A549 (cell line): ENCODE data around the gene MEF2B. TPM values are rescaled to one million over a fixed set of nuclear protein-coding genes. Genes with fewer than 3 reads are reported as not detected.

Experiments
- ATAC-seq, 2 experiments: fragments of 200-7000 bp in 1 of 2; fragments of >200 bp in 1 of 2; cut with Nextera tagmentation in 1 of 2; cut with Tn5 transposase in 1 of 2; 3 replicates each; pipeline versions ENCODE4 v1.8.0 to v1.9.1; 2018 to 2020; ENCODE audit warnings: mild to moderate bottlenecking in 1 of 2, moderate library complexity in 1 of 2
- CTCF ChIA-PET: fragments of 300-600 bp; sonication (Branson Sonifier 250); formaldehyde crosslinking; extraction: SDS; loops from one replicate; lab custom pipeline; 2021; ENCODE audit warnings: antibody characterized with exemption, inconsistent platforms; lab: Yijun Ruan, JAX
- POLR2A ChIA-PET: fragments of 350-600 bp; formaldehyde crosslinking; extraction: SDS; loops from one replicate; lab custom pipeline; 2021; ENCODE audit warnings: antibody characterized with exemption, inconsistent platforms; lab: Yijun Ruan, JAX
- DNase-seq, 2 experiments: peaks; one replicate each; pipeline versions ENCODE4 v3.0.0 to v3.0.0-alpha.2; 2011 to 2016; ENCODE audit warnings: low read depth in 1 of 2, low spot score in 1 of 2
- FAIRE-seq: peaks from 2 replicates; lab custom pipeline; 2011; peaks lifted over from hg19 to GRCh38; lab: Jason Lieb, UNC
- H3K27ac ChIP-seq, 2 experiments: fragments of >200 bp; sonication (Bioruptor Twin); formaldehyde crosslinking; 3 replicates each; pipeline ENCODE4 v1.5.1; 2016 to 2017
- H3K4me1 ChIP-seq: fragments of >200 bp; sonication (Bioruptor Twin); formaldehyde crosslinking; 3 replicates; pipeline ENCODE4 v1.6.1; 2016
- H3K4me2 ChIP-seq: fragments of >200 bp; sonication (Bioruptor Twin); formaldehyde crosslinking; 3 replicates; pipeline ENCODE4 v1.6.1; 2016
- H3K4me3 ChIP-seq: fragments of >200 bp; sonication (Bioruptor Twin); formaldehyde crosslinking; 3 replicates; pipeline ENCODE4 v1.5.1; 2016
- H3K9me3 ChIP-seq: fragments of >200 bp; sonication (Bioruptor Twin); formaldehyde crosslinking; 3 replicates; pipeline ENCODE4 v1.6.1; 2016
- CBX2 ChIP-seq: fragments of 200-600 bp; sonication (generic); IDR thresholded peaks from 2 replicates; pipeline ENCODE4 v1.6.1; 2016; ENCODE audit warnings: low read depth, mild to moderate bottlenecking, borderline replicate concordance
- CEBPB ChIP-seq, 2 experiments: fragments of >200 bp in 1 of 2; sonication (Bioruptor Twin) in 1 of 2; formaldehyde crosslinking in 1 of 2; IDR thresholded peaks; 2 replicates each; pipeline ENCODE4 v1.6.1; 2012 to 2016
- CHD2 ChIP-seq: fragments of 150-350 bp; IDR thresholded peaks from 2 replicates; pipeline ENCODE4 v1.6.1; 2014; ENCODE audit warnings: low read length; ENCODE audit not compliant: partially characterized antibody
- FOSL2 ChIP-seq, 2 experiments: fragments of 450-650 bp in 1 of 2; fragments of >200 bp in 1 of 2; sonication (Bioruptor Twin) in 1 of 2; formaldehyde crosslinking; IDR thresholded peaks; 2 replicates each; pipeline versions ENCODE4 v1.5.0 to v1.6.1; 2016 to 2020; ENCODE audit warnings: mild to moderate bottlenecking in 1 of 2, moderate library complexity in 1 of 2
- FOXS1 ChIP-seq: fragments of 250-450 bp; sonication (Bioruptor Pico); IDR thresholded peaks from 2 replicates; pipeline ENCODE4 v1.5.0; 2020; ENCODE audit warnings: mild to moderate bottlenecking, moderate library complexity
- HDAC2 ChIP-seq: fragments of 200-600 bp; sonication (generic); IDR thresholded peaks from 2 replicates; pipeline ENCODE4 v1.6.1; 2016
- JUN ChIP-seq, 2 experiments: fragments of >200 bp; sonication (Bioruptor Twin); formaldehyde crosslinking; IDR thresholded peaks; 2 replicates in 1 of 2; 3 replicates in 1 of 2; pipeline ENCODE4 v1.6.1; 2016 to 2017
- JUNB ChIP-seq: fragments of >200 bp; sonication (Bioruptor Twin); formaldehyde crosslinking; IDR thresholded peaks from 2 replicates; pipeline ENCODE4 v1.6.1; 2016
- MYC ChIP-seq: IDR thresholded peaks from 2 replicates; pipeline ENCODE4 v1.6.1; 2012; ENCODE audit warnings: mild to moderate bottlenecking, inconsistent platforms, low read length, improper control_type of control experiment, borderline replicate concordance
- NR3C1 ChIP-seq: fragments of >200 bp; sonication (Bioruptor Twin); formaldehyde crosslinking; IDR thresholded peaks from 3 replicates; pipeline ENCODE4 v1.6.1; 2017
- PHF8 ChIP-seq: fragments of 200-600 bp; sonication (generic); IDR thresholded peaks from 2 replicates; pipeline ENCODE4 v1.6.1; 2016; ENCODE audit warnings: low read depth, mild to moderate bottlenecking, antibody characterized with exemption, moderate library complexity, borderline replicate concordance
- POLR2A ChIP-seq: IDR thresholded peaks from 2 replicates; pipeline ENCODE4 v1.6.1; 2012; ENCODE audit warnings: mild to moderate bottlenecking, low read length
- POLR2AphosphoS2 ChIP-seq: conservative IDR thresholded peaks from 2 replicates; pipeline ENCODE4 v1.6.1; 2012; ENCODE audit warnings: low read length, improper control_type of control experiment, inconsistent platforms
- RCOR1 ChIP-seq: fragments of 150-350 bp; IDR thresholded peaks from 2 replicates; pipeline ENCODE4 v1.6.1; 2014; ENCODE audit warnings: antibody characterized with exemption, low read length, low read depth
- RFX5 ChIP-seq: fragments of 450-650 bp; IDR thresholded peaks from 2 replicates; pipeline ENCODE4 v1.7.1; 2014; ENCODE audit warnings: antibody characterized with exemption, mild to moderate bottlenecking, moderate library complexity
- TFCP2L1 ChIP-seq: fragments of 250-450 bp; sonication (Bioruptor Pico); IDR thresholded peaks from 2 replicates; pipeline ENCODE4 v1.5.0; 2021; ENCODE audit warnings: mild to moderate bottlenecking
- TP53 ChIP-seq: fragments of 250-450 bp; sonication (Bioruptor Pico); IDR thresholded peaks from 2 replicates; pipeline ENCODE4 v1.5.0; 2021; ENCODE audit warnings: mild to moderate bottlenecking, moderate library complexity
- ZC3H11A ChIP-seq: fragments of 450-650 bp; IDR thresholded peaks from 2 replicates; pipeline ENCODE4 v1.6.1; 2014; ENCODE audit warnings: antibody characterized with exemption, mild to moderate bottlenecking
- ZFP36 ChIP-seq: fragments of 450-650 bp; IDR thresholded peaks from 2 replicates; pipeline ENCODE4 v1.6.1; 2014; ENCODE audit warnings: borderline replicate concordance; ENCODE audit not compliant: partially characterized antibody
- ZSCAN20 ChIP-seq: fragments of 250-450 bp; sonication (Bioruptor Pico); IDR thresholded peaks from 2 replicates; pipeline ENCODE4 v1.8.0; 2022; ENCODE audit warnings: mild to moderate bottlenecking, moderate library complexity
- whole genome bisulfite sequencing: methylation state at CpG from one replicate; pipeline ENCODE4 v1.1.6; 2017; ENCODE audit errors: missing lambda C conversion rate; 5-methylcytosine and 5-hydroxymethylcytosine counted together
- polyA plus RNA-seq, 4 experiments: library from polyadenylated mRNA; depleted of rRNA in 3 of 4; stranded (reverse); fragments of >200 nt; fragmentation: RNase III in 1 of 4; extraction: RNeasy Plus Mini Kit Qiagen cat#74134 plus additional on column Dnase treatment in 1 of 4; gene quantifications; 2 replicates in 3 of 4; 3 replicates in 1 of 4; pipeline ENCODE4 v1.2.3, GENCODE V29; 2011 to 2017
- TF ChIP-seq, protein P1 (sequence below): IDR thresholded peaks from 2 replicates; pipeline ENCODE4 v1.6.1; 2012

Gene MEF2B
- polyA plus RNA-seq, 2 of the 4 experiments (the other 2 are of a cell fraction), result 0.10 to 0.13 TPM

DNA sequence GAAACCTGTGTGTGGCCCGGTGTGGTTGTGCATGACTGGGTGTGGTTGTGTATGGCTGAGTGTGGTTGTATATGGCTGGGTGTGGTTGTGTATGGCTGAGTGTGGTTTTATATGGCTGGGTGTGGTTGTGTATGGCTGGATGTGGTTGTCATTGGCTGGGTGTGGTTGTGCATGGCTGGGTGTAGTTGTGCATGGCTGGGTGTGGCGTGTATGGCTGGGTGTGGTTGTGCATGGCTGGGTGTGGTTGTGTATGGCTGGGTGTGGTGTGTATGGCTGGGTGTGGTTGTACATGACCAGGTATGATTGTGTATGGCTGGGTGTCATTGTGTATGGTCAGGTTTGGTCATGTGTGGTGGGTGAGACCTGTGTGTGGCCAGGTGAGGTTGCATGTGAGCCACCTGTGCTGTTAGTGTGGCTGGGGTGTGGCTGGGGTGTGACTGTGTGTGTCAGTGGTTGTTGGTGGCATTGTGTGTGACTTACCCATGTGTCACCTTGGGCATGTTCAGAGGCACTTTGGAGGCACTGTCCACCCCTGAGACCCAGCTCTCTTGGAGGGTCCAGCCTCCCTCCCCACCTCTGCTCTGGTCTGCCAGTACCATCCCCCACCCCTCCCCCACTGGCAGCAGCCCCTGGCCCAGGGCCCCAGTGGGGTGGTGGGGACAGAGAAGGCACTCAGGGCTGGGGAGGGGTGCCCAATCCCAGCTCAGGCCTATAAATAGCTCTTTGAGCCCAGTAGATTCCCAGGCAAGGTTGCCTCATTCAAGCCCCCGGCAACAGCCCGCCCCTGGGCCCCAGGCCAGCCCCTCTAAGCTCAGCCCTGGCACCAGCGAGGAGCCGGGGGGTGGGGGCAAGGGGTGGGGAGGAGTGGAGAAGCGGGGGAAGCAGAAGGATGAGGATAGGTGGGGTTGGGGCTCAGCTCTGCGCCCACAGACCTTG is 37.8 kb upstream of the MEF2B start:
- POLR2A ChIA-PET, result interaction anchor here (0.6 kb wide), 1 partner anchor 14 kb away, joined by 3 read pairs; no protein-coding TSS in a partner anchor
- CTCF ChIA-PET, result interaction anchor here (1.0 to 1.2 kb wide), 2 partner anchors 12 to 14 kb away, joined by 3 read pairs; no protein-coding TSS in a partner anchor
- Histone ChIP-seq H3K4me2 (no peak overlapping the region), H3K27ac (no peak overlapping the region), H3K4me3 (no peak overlapping the region), H3K9me3 (no peaks in the 10 kb centered on the region), H3K4me1 (no peaks in the 10 kb centered on the region)
- TF ChIP-seq ZC3H11A (no peak), FOXS1 (CRISPR knock-in tag) (no peak), RCOR1 (no peak), TP53 (CRISPR knock-in tag) (no peak), NR3C1 (no peak), TFCP2L1 (CRISPR knock-in tag) (no peak), CEBPB (IDR thresholded peaks at IDR 0.05) (no peak), POLR2A (no peak), CBX2 (no peak), FOSL2 (IDR thresholded peaks at IDR 0.05) (no peak), FOSL2 (CRISPR knock-in tag; IDR thresholded peaks at IDR 0.05) (no peak), ZFP36 (no peak), CHD2 (no peak), MYC (no peak), JUNB (no peak), JUN (IDR thresholded peaks at IDR 0.05) (no peak), ZSCAN20 (CRISPR knock-in tag) (no peak)
- TF ChIP-seq, protein P1, sequence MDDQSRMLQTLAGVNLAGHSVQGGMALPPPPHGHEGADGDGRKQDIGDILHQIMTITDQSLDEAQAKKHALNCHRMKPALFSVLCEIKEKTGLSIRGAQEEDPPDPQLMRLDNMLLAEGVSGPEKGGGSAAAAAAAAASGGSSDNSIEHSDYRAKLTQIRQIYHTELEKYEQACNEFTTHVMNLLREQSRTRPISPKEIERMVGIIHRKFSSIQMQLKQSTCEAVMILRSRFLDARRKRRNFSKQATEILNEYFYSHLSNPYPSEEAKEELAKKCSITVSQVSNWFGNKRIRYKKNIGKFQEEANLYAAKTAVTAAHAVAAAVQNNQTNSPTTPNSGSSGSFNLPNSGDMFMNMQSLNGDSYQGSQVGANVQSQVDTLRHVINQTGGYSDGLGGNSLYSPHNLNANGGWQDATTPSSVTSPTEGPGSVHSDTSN, result no peak
- WGBS, result 83% methylated on average over 3 of the region's 8 CpGs
- FAIRE-seq, result no peak
- DNase-seq, result no peak
- ATAC-seq, result no peak

DNA sequence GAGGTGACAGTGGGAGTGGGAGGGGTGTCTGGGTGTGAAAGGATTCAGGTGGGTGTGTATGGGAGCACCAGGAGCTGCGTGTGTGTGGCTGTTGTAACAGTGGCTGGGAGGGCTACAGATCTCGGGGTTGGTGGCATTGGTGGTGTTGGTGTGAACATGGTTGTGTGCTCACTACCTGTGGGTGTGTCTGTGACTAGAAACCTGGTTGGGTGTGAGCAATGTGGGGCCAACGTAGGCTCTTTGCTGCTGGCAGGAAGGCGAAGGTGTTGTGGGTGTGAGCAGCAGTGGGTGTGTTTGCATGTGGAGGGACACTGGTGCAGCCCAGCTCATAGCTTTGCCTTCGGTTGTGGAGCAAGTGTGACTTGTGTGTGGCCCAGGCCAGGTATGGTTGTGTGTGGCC is 36.9 kb upstream of the MEF2B start:
- Histone ChIP-seq H3K4me1 (0 out of 3 replicates have a peak, but pooled peaks cover 5% of the 10 kb centered on the region), H3K9me3 (no peaks in the 10 kb centered on the region), H3K27ac (no peak overlapping the region), H3K4me2 (no peak overlapping the region), H3K4me3 (no peak overlapping the region)
- CTCF ChIA-PET, result no interaction called here
- DNase-seq (no peak), ATAC-seq (no peak), FAIRE-seq (no peak)
- TF ChIP-seq, protein P1, result no peak
- TF ChIP-seq POLR2AphosphoS2 (no peak), CEBPB (IDR thresholded peaks at IDR 0.05) (no peak), RFX5 (no peak), TP53 (CRISPR knock-in tag) (no peak), PHF8 (no peak), POLR2A (no peak), HDAC2 (no peak), CHD2 (no peak)
- 9% methylated on average over 3 of the region's 5 CpGs for WGBS
- POLR2A ChIA-PET, result no interaction called here
